Uterus (tissue), 4 donors: ENCODE data around the gene PKNOX1. TPM values are rescaled to one million over a fixed set of nuclear protein-coding genes. Genes with fewer than 3 reads are reported as not detected.

ENCODE experiments used
- DNase-seq, 2 donors: peaks; one replicate each; pipeline ENCODE4 v3.0.0-alpha.2; 2019 to 2020
- H3K27ac ChIP-seq, 2 donors: fragments of 200-600 bp; sonication (generic); 1 replicate in 1 of 2; 2 replicates in 1 of 2; pipeline ENCODE4 v1.5.1; 2016 to 2018
- H3K27me3 ChIP-seq, 2 donors: fragments of 200-600 bp; sonication (generic); one replicate each; pipeline ENCODE4 v1.5.1; 2018 to 2019; ENCODE audit warnings: control low read depth in 1 of 2
- H3K36me3 ChIP-seq, 2 donors: fragments of 200-600 bp; sonication (generic); one replicate each; pipeline ENCODE4 v1.5.1; 2019; ENCODE audit warnings: control low read depth in 1 of 2
- H3K4me1 ChIP-seq, 2 donors: fragments of 200-600 bp; sonication (generic); one replicate each; pipeline ENCODE4 v1.5.1; 2018 to 2019; ENCODE audit warnings: control low read depth in 1 of 2
- H3K4me3 ChIP-seq, 2 donors: fragments of 200-600 bp; sonication (generic); 1 replicate in 1 of 2; 2 replicates in 1 of 2; pipeline ENCODE4 v1.5.1; 2018 to 2019; ENCODE audit warnings: mild to moderate bottlenecking in 1 of 2
- H3K9me3 ChIP-seq, 2 donors: fragments of 200-600 bp; sonication (generic); one replicate each; pipeline ENCODE4 v1.5.1; 2019; ENCODE audit warnings: control low read depth in 1 of 2
- CTCF ChIP-seq, 4 experiments: fragments of 200-600 bp in 2 of 4; fragments of 450-650 bp in 2 of 4; sonication (generic) in 2 of 4; IDR thresholded peaks; one replicate each; pipeline ENCODE4 v1.5.1; 2016 to 2019; ENCODE audit warnings: antibody characterized with exemption in 4 of 4, mild to moderate bottlenecking in 2 of 4, moderate library complexity in 1 of 4
- POLR2A ChIP-seq, 2 donors: fragments of 450-650 bp; IDR thresholded peaks; one replicate each; pipeline ENCODE4 v1.6.1; 2016; ENCODE audit warnings: antibody characterized with exemption in 2 of 2, mild to moderate bottlenecking in 1 of 2, moderate library complexity in 1 of 2
- intact Hi-C: fragments of 100-400 bp; cut with DNase I; formaldehyde crosslinking; loops from one replicate; pipeline ENCODE4 v1.15.1; 2023; ENCODE audit warnings: low total_unique reads
- total RNA-seq, 4 donors: library from RNA; depleted of rRNA in 3 of 4; stranded (reverse); fragments of >200 nt in 3 of 4; gene quantifications; one replicate each; pipeline versions ENCODE4 v1.1.0 to v1.2.4, GENCODE V29; 2014 to 2023
- donor health status: DM: yes; HTN: yes; CAD: no.

PKNOX1 gene
- total RNA-seq, 4 donors from 2014 or later: 6.2 to 82.5 (median 26.4) TPM

DNA sequence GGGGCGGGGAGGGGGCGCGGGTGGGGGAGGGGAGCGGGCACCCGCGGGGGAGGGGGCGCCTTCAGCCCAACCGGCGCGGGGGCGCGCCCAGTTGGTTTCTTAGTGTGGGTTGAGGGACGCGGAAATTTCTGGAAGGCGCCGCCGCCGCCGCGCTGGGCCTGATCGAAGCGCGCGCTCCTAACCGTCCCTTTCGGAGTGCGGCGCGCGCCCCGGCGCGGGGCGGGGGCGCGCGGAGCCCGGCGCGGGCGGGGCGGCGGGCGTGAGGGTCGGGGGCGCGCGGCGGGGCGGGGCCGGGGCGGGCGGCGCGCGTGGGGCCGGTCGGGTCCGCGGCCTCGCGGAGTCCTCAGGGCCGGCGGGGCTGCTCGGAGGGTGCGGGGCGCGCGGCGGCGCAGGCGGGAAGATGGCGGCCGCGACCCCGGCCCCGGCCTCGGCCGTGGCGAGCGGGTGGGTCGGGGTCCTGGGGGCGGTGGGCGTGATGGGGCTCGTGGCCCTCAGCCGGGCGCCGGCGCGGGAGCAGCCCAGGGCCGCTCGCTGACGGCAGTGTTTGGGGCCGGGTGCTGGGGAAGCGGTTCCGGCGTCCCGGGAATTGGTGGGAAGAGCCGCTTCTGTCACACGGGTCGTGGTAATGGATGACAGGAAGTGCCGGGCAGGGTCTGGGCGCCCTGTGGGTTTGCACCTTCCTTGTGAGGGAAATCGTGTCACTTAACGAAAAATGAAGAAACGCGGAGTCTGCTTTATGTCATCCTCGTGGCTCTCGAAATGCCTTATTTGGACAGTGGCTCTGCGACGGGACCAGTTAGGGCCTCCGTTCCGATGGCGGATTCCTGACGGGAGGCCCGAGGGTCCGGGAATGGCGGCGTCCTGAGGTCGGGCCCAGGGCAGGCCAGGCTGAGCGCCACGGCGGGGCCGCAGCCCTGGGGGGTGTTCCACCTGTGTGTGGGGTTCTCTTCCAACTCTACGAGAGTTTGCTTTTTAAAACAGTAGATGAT lies 764 bp downstream of the PKNOX1 start:
- Histone ChIP-seq H3K9me3 (no peaks in the 10 kb centered on the region), H3K27me3 (no peaks in the 10 kb centered on the region), H3K4me1 (no peaks in the 10 kb centered on the region), H3K36me3 (no peaks in the 10 kb centered on the region), H3K27ac (peak overlapping the region; percentile 99 to 100), H3K4me3 (peak overlapping the region; percentile 61 to 82)
- TF ChIP-seq POLR2A (IDR thresholded peaks at IDR 0.05) (peak in 1 of 2 donors; percentile 39), CTCF (IDR thresholded peaks at IDR 0.05) (no peak)
- DNase-seq: peak in 1 of 2 donors; percentile 61
- intact Hi-C loops: loop anchor here (10.0 kb wide), 1 partner anchor 80 kb away; the partner anchor contains the start of gene NDUFV3

- intact Hi-C loops: loop anchor here (10.0 kb wide), 1 partner anchor 81 kb away; the partner anchor contains the start of gene NDUFV3
- H3K27ac ChIP-seq: peak overlapping the region; percentile 99 to 100
- no peak for DNase-seq
- H3K4me3 ChIP-seq: peak overlapping the region; percentile 44 to 82
- no peaks in the 10 kb centered on the region for H3K36me3 ChIP-seq
- no peak for TF ChIP-seq CTCF (IDR thresholded peaks at IDR 0.05)
- TF ChIP-seq POLR2A (IDR thresholded peaks at IDR 0.05): no peak
- H3K27me3 ChIP-seq: no peaks in the 10 kb centered on the region
- no peaks in the 10 kb centered on the region for H3K9me3 ChIP-seq
- no peaks in the 10 kb centered on the region for H3K4me1 ChIP-seq
Measured at GRCh38 chr21:42975886-42976608, 1.7 kb downstream of the PKNOX1 start.

- Histone ChIP-seq H3K4me3 (no peak overlapping the region), H3K27ac (no peak overlapping the region), H3K27me3 (no peaks in the 10 kb centered on the region), H3K36me3 (no peaks in the 10 kb centered on the region), H3K4me1 (no peaks in the 10 kb centered on the region), H3K9me3 (no peaks in the 10 kb centered on the region)
- TF ChIP-seq POLR2A (IDR thresholded peaks at IDR 0.05): no peak
- intact Hi-C loops: no loop called here
- no peak for DNase-seq
Measured at GRCh38 chr21:42980312-42981213, 6.2 kb downstream of the PKNOX1 start.

GRCh38 chr21:42981214-42981523 lies 6.8 kb downstream of the PKNOX1 start:
- H3K36me3 ChIP-seq: no peaks in the 10 kb centered on the region
- no peak overlapping the region for H3K27ac ChIP-seq
- no peaks in the 10 kb centered on the region for H3K27me3 ChIP-seq
- H3K4me1 ChIP-seq: no peaks in the 10 kb centered on the region
- no peak for TF ChIP-seq CTCF (IDR thresholded peaks at IDR 0.05)
- TF ChIP-seq POLR2A (IDR thresholded peaks at IDR 0.05): no peak
- H3K9me3 ChIP-seq: no peaks in the 10 kb centered on the region
- intact Hi-C loops: no loop called here
- H3K4me3 ChIP-seq: no peak overlapping the region
- no peak for DNase-seq

- Histone ChIP-seq H3K27ac (no peak overlapping the region), H3K4me3 (no peak overlapping the region), H3K9me3 (no peaks in the 10 kb centered on the region), H3K27me3 (no peaks in the 10 kb centered on the region), H3K4me1 (no peaks in the 10 kb centered on the region), H3K36me3 (no peaks in the 10 kb centered on the region)
- DNase-seq: no peak
- TF ChIP-seq POLR2A (IDR thresholded peaks at IDR 0.05) (no peak), CTCF (IDR thresholded peaks at IDR 0.05) (no peak)
- intact Hi-C loops: no loop called here
Measured at GRCh38 chr21:42981862-42982261, 7.5 kb downstream of the PKNOX1 start.
